ENCODE results near the gene RPL36. TPM values are rescaled to one million over a fixed set of nuclear protein-coding genes. Genes with fewer than 3 reads are reported as not detected.
"Not testable (repeated sequence)": the region's sequence is repeated elsewhere in the genome, so short reads cannot be mapped to it uniquely, and the experiment has no call there.

Gene RPL36
- total RNA-seq, 2 experiments from 2014 or later, result 1,119 to 1,147 TPM

- H3K36me3 Mint-ChIP-seq, result peaks cover 12% of the 10 kb centered on the region
- ATAC-seq (ENCODE audit: low read depth), result no peak
- no peaks in the 10 kb centered on the region for H3K27me3 Mint-ChIP-seq
- H3K27ac Mint-ChIP-seq, result no peak overlapping the region
- no peak overlapping the region for H3K4me3 Mint-ChIP-seq
- no peaks in the 10 kb centered on the region for H3K9me3 Mint-ChIP-seq
- no peak for DNase-seq
- POLR2A ChIA-PET, result no interaction called here
- peaks cover 3% of the 10 kb centered on the region for H3K4me1 Mint-ChIP-seq
These were observed 20.9 kb downstream of the RPL36 start for GRCh38 chr19:5711025-5711424.

GRCh38 chr19:5711713-5712161, 21.6 kb downstream of the RPL36 start:
- H3K27ac Mint-ChIP-seq, result no peak overlapping the region
- POLR2A ChIA-PET, result interaction anchor here (1.5 kb wide), 1 partner anchor 89 kb away, joined by 6 read pairs; the partner anchor contains the start of genes SAFB and SAFB2
- H3K36me3 Mint-ChIP-seq, result peaks cover 9% of the 10 kb centered on the region
- DNase-seq, result no peak
- no peaks in the 10 kb centered on the region for H3K9me3 Mint-ChIP-seq
- no peak overlapping the region for H3K4me3 Mint-ChIP-seq
- ATAC-seq (ENCODE audit: low read depth), result no peak
- peaks cover 3% of the 10 kb centered on the region for H3K4me1 Mint-ChIP-seq
- H3K27me3 Mint-ChIP-seq, result no peaks in the 10 kb centered on the region

- ATAC-seq (ENCODE audit: low read depth) (no peak), DNase-seq (no peak)
- peaks cover 14% of the 10 kb centered on the region for H3K4me1 Mint-ChIP-seq
- no peaks in the 10 kb centered on the region for H3K9me3 Mint-ChIP-seq
- H3K27me3 Mint-ChIP-seq, result no peaks in the 10 kb centered on the region
- POLR2A ChIA-PET, result interaction anchor here (1.0 to 1.5 kb wide), 3 partner anchors 23 to 90 kb away, joined by 4 to 6 read pairs (median 4); partner anchors contain the start of genes RPL36, SAFB and SAFB2
- H3K27ac Mint-ChIP-seq, result no peak overlapping the region
- peaks cover 15% of the 10 kb centered on the region for H3K36me3 Mint-ChIP-seq
- H3K4me3 Mint-ChIP-seq, result no peak overlapping the region
These were observed 23.1 kb downstream of the RPL36 start for GRCh38 chr19:5713228-5713627.

- Mint-ChIP-seq H3K27ac (no peak overlapping the region), H3K9me3 (no peaks in the 10 kb centered on the region), H3K4me3 (no peak overlapping the region), H3K4me1 (peaks cover 18% of the 10 kb centered on the region), H3K36me3 (peaks cover 23% of the 10 kb centered on the region), H3K27me3 (no peaks in the 10 kb centered on the region)
- POLR2A ChIA-PET, result interaction anchor here (0.5 to 0.7 kb wide), 4 partner anchors 16 to 415 kb away, joined by 3 to 5 read pairs (median 4); no protein-coding TSS in a partner anchor
- ATAC-seq (ENCODE audit: low read depth), result no peak
- DNase-seq, result no peak
These were observed 24.7 kb downstream of the RPL36 start for GRCh38 chr19:5714816-5715215.

GRCh38 chr19:5717215-5717935, 27.3 kb downstream of the RPL36 start:
- DNase-seq (no peak), ATAC-seq (ENCODE audit: low read depth) (no peak)
- peaks cover 20% of the 10 kb centered on the region for H3K4me1 Mint-ChIP-seq
- peaks cover 23% of the 10 kb centered on the region for H3K36me3 Mint-ChIP-seq
- no peaks in the 10 kb centered on the region for H3K9me3 Mint-ChIP-seq
- H3K4me3 Mint-ChIP-seq, result peak overlapping the region; percentile 97
- no peaks in the 10 kb centered on the region for H3K27me3 Mint-ChIP-seq
- POLR2A ChIA-PET, result interaction anchor here (0.6 to 4.6 kb wide), 7 partner anchors 9 to 749 kb away, joined by 3 to 60 read pairs (median 3); partner anchors contain the start of genes KDM4B and RPL36
- peak overlapping the region; percentile 95 for H3K27ac Mint-ChIP-seq

- H3K4me3 Mint-ChIP-seq, result peak overlapping the region; percentile 97
- ATAC-seq (ENCODE audit: low read depth) (no peak), DNase-seq (no peak)
- H3K4me1 Mint-ChIP-seq, result peaks cover 20% of the 10 kb centered on the region
- no peaks in the 10 kb centered on the region for H3K9me3 Mint-ChIP-seq
- H3K27ac Mint-ChIP-seq, result peak overlapping the region; percentile 95
- POLR2A ChIA-PET, result interaction anchor here (0.9 to 4.6 kb wide), 8 partner anchors 10 to 749 kb away, joined by 3 to 60 read pairs (median 18); partner anchors contain the start of genes DUS3L, KDM4B, NDUFA11 and RPL36
- H3K27me3 Mint-ChIP-seq, result no peaks in the 10 kb centered on the region
- peaks cover 23% of the 10 kb centered on the region for H3K36me3 Mint-ChIP-seq
These were observed 28.0 kb downstream of the RPL36 start for GRCh38 chr19:5718037-5718578.

- Mint-ChIP-seq H3K27me3 (no peaks in the 10 kb centered on the region), H3K27ac (peak overlapping the region; percentile 95), H3K9me3 (no peaks in the 10 kb centered on the region), H3K4me3 (peak overlapping the region; percentile 97), H3K4me1 (peaks cover 20% of the 10 kb centered on the region), H3K36me3 (peaks cover 23% of the 10 kb centered on the region)
- POLR2A ChIA-PET, result interaction anchor here (0.9 to 4.6 kb wide), 9 partner anchors 11 to 750 kb away, joined by 3 to 60 read pairs (median 18); partner anchors contain the start of genes DUS3L, KDM4B, NDUFA11 and RPL36
- DNase-seq (no peak), ATAC-seq (ENCODE audit: low read depth) (no peak)
These were observed 28.6 kb downstream of the RPL36 start for GRCh38 chr19:5718579-5719273.

GRCh38 chr19:5719274-5719960, 29.3 kb downstream of the RPL36 start:
- DNase-seq, result no peak
- Mint-ChIP-seq H3K4me3 (peak overlapping the region; percentile 97), H3K27ac (peak overlapping the region; percentile 95), H3K9me3 (no peaks in the 10 kb centered on the region), H3K27me3 (no peaks in the 10 kb centered on the region), H3K4me1 (peaks cover 20% of the 10 kb centered on the region), H3K36me3 (peaks cover 20% of the 10 kb centered on the region)
- no peak for ATAC-seq (ENCODE audit: low read depth)
- POLR2A ChIA-PET, result interaction anchor here (0.9 to 4.6 kb wide), 9 partner anchors 11 to 751 kb away, joined by 3 to 60 read pairs (median 18); partner anchors contain the start of genes DUS3L, KDM4B, NDUFA11 and RPL36

GRCh38 chr19:5719961-5720790, 30.1 kb downstream of the RPL36 start, which contains the start of the genes CATSPERD and LONP1:
Gene CATSPERD, plus strand, starts transcription at chr19:5720637. Its CDS starts 101 bp downstream, at chr19:5720738.
Gene LONP1, minus strand, starts transcription at chr19:5720146. Its CDS starts 14 bp downstream, at chr19:5720132.
- no peaks in the 10 kb centered on the region for H3K9me3 Mint-ChIP-seq

GRCh38 chr19:5727453-5728050, 37.5 kb downstream of the RPL36 start:
- DNase-seq, result no peak
- ATAC-seq (ENCODE audit: low read depth), result no peak
- Mint-ChIP-seq H3K27me3 (peaks cover 8% of the 10 kb centered on the region), H3K27ac (no peak overlapping the region), H3K4me1 (no peaks in the 10 kb centered on the region), H3K4me3 (no peak overlapping the region), H3K36me3 (no peaks in the 10 kb centered on the region), H3K9me3 (no peaks in the 10 kb centered on the region)
- POLR2A ChIA-PET, result no interaction called here

More at GRCh38 chr19:5719961-5720790, 30.1 kb downstream of the RPL36 start, which contains the start of the genes CATSPERD and LONP1:
- DNase-seq, result peak; percentile 98
- POLR2A ChIA-PET, result interaction anchor here (0.5 to 4.6 kb wide), 12 partner anchors 14 to 1631 kb away, joined by 3 to 60 read pairs (median 7); partner anchors contain the start of genes CLPP, DUS3L, KDM4B and NDUFA11
- H3K4me1 Mint-ChIP-seq, result peaks cover 20% of the 10 kb centered on the region
- H3K27me3 Mint-ChIP-seq, result peaks cover 3% of the 10 kb centered on the region
- H3K4me3 Mint-ChIP-seq, result peak within 1 kb of the TSS; percentile 97
- peaks cover 20% of the 10 kb centered on the region for H3K36me3 Mint-ChIP-seq
- peak; percentile 86 for ATAC-seq (ENCODE audit: low read depth)
- H3K27ac Mint-ChIP-seq, result peak within 1 kb of the TSS; percentile 95

- POLR2A ChIA-PET; H3K27me3 Mint-ChIP-seq; ATAC-seq (ENCODE audit: low read depth); H3K4me3 Mint-ChIP-seq; H3K4me1 Mint-ChIP-seq; H3K27ac Mint-ChIP-seq; DNase-seq; H3K36me3 Mint-ChIP-seq; H3K9me3 Mint-ChIP-seq: not testable (repeated sequence)
These were observed 43.1 kb downstream of the RPL36 start for GRCh38 chr19:5733172-5733571.
